H1 (cell line): Measurements from ENCODE around the gene EGLN2. TPM values are rescaled to one million over a fixed set of nuclear protein-coding genes. Genes with fewer than 3 reads are reported as not detected.

ENCODE experiments used
- CHD1 ChIP-seq: IDR thresholded peaks from 2 replicates; pipeline ENCODE4 v1.6.1; 2012; ENCODE audit warnings: low read depth, low read length, improper control_type of control experiment
- CHD2 ChIP-seq: IDR thresholded peaks from 2 replicates; pipeline ENCODE4 v1.6.1; 2012; ENCODE audit warnings: low read length, improper control_type of control experiment
- HDAC6 ChIP-seq: IDR thresholded peaks from one replicate; pipeline ENCODE4 v1.7.1; 2012; ENCODE audit warnings: low read depth, mild to moderate bottlenecking, inconsistent platforms, low read length, moderate library complexity
- PHF8 ChIP-seq: fragments of 200-600 bp; sonication (generic); conservative IDR thresholded peaks from 2 replicates; pipeline ENCODE4 v1.7.1; 2012; ENCODE audit warnings: low read depth, mild to moderate bottlenecking, inconsistent platforms, low read length, moderate library complexity
- SIRT6 ChIP-seq: IDR thresholded peaks from one replicate; pipeline ENCODE4 v1.7.1; 2012; ENCODE audit warnings: low read length, inconsistent platforms
- SRF ChIP-seq: IDR thresholded peaks from 2 replicates; pipeline ENCODE4 v1.6.1; 2011; ENCODE audit warnings: mild to moderate bottlenecking, low read depth, low read length, moderate library complexity
- TAF1 ChIP-seq: IDR thresholded peaks from 2 replicates; pipeline ENCODE4 v1.6.1; 2011; ENCODE audit warnings: mild to moderate bottlenecking, low read depth, low read length
- polyA plus RNA-seq, 7 experiments: library from polyadenylated mRNA; depleted of rRNA in 3 of 7; stranded (reverse) in 5 of 7; unstranded in 2 of 7; fragments of >200 nt in 5 of 7; fragments of 200-250 nt in 2 of 7; gene quantifications; 1 replicate in 5 of 7; 2 replicates in 1 of 7; 4 replicates in 1 of 7; pipeline versions ENCODE4 v1.2.1 to v1.2.3, GENCODE V29; 2011 to 2013; ENCODE audit warnings: missing spikeins in 2 of 7, mixed read lengths in 2 of 7
- total RNA-seq: library from RNA; stranded (reverse); fragmentation: NEBNext Ultra II Directional; extraction: Animal tissue kit (Norgen Biotek cat#: 25700); gene quantifications from 2 replicates; pipeline ENCODE4 v1.2.1, GENCODE V29; 2021
- TF ChIP-seq, protein P1 (sequence below): fragments of 300-600 bp; sonication (generic); IDR thresholded peaks from 2 replicates; pipeline ENCODE4 v1.7.1; 2012; ENCODE audit warnings: low read length, moderate library complexity, mild to moderate bottlenecking, inconsistent platforms; ENCODE audit not compliant: insufficient replicate concordance
- TF ChIP-seq, protein P2 (sequence below): IDR thresholded peaks from 2 replicates; pipeline ENCODE4 v1.6.1; 2012; ENCODE audit warnings: low read length, inconsistent platforms

Gene EGLN2
- total and polyA plus RNA-seq, 2 of the 8 experiments (the other 6 are each of a cell fraction or from before 2014, with no cell fraction given), result 86.9 to 103 TPM

DNA sequence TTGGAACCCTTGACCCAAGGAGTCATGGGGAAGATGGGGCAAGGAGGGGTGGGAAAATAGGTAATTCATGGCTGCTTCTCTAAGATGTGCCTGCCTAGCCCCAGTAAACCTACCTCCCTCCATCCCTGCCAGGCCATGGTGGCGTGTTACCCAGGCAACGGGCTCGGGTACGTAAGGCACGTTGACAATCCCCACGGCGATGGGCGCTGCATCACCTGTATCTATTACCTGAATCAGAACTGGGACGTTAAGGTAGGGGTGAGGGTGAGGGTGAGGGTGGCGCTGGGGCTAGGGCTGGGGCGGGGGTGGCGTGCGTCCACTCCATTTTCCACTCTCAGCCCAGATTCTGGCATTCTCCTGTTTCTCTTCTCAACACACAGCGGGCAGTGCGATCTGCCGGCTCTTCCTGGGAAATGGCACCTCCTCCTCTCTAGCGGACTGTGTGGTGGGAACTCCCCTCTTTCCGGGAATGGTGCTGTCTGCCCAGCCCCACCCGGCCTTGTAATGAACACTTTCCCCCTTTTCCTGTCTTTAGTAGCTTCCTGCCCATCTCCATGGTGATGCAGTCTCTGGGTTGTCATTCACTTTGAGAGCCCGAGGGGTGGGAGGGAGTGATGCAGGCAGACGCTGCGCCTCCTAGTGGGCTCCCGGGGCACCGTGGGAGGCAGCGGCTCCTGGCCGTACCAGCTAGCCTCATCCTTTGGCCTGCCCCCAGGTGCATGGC is 7.6 kb downstream of the EGLN2 start (continued):
- TF ChIP-seq, protein P1, sequence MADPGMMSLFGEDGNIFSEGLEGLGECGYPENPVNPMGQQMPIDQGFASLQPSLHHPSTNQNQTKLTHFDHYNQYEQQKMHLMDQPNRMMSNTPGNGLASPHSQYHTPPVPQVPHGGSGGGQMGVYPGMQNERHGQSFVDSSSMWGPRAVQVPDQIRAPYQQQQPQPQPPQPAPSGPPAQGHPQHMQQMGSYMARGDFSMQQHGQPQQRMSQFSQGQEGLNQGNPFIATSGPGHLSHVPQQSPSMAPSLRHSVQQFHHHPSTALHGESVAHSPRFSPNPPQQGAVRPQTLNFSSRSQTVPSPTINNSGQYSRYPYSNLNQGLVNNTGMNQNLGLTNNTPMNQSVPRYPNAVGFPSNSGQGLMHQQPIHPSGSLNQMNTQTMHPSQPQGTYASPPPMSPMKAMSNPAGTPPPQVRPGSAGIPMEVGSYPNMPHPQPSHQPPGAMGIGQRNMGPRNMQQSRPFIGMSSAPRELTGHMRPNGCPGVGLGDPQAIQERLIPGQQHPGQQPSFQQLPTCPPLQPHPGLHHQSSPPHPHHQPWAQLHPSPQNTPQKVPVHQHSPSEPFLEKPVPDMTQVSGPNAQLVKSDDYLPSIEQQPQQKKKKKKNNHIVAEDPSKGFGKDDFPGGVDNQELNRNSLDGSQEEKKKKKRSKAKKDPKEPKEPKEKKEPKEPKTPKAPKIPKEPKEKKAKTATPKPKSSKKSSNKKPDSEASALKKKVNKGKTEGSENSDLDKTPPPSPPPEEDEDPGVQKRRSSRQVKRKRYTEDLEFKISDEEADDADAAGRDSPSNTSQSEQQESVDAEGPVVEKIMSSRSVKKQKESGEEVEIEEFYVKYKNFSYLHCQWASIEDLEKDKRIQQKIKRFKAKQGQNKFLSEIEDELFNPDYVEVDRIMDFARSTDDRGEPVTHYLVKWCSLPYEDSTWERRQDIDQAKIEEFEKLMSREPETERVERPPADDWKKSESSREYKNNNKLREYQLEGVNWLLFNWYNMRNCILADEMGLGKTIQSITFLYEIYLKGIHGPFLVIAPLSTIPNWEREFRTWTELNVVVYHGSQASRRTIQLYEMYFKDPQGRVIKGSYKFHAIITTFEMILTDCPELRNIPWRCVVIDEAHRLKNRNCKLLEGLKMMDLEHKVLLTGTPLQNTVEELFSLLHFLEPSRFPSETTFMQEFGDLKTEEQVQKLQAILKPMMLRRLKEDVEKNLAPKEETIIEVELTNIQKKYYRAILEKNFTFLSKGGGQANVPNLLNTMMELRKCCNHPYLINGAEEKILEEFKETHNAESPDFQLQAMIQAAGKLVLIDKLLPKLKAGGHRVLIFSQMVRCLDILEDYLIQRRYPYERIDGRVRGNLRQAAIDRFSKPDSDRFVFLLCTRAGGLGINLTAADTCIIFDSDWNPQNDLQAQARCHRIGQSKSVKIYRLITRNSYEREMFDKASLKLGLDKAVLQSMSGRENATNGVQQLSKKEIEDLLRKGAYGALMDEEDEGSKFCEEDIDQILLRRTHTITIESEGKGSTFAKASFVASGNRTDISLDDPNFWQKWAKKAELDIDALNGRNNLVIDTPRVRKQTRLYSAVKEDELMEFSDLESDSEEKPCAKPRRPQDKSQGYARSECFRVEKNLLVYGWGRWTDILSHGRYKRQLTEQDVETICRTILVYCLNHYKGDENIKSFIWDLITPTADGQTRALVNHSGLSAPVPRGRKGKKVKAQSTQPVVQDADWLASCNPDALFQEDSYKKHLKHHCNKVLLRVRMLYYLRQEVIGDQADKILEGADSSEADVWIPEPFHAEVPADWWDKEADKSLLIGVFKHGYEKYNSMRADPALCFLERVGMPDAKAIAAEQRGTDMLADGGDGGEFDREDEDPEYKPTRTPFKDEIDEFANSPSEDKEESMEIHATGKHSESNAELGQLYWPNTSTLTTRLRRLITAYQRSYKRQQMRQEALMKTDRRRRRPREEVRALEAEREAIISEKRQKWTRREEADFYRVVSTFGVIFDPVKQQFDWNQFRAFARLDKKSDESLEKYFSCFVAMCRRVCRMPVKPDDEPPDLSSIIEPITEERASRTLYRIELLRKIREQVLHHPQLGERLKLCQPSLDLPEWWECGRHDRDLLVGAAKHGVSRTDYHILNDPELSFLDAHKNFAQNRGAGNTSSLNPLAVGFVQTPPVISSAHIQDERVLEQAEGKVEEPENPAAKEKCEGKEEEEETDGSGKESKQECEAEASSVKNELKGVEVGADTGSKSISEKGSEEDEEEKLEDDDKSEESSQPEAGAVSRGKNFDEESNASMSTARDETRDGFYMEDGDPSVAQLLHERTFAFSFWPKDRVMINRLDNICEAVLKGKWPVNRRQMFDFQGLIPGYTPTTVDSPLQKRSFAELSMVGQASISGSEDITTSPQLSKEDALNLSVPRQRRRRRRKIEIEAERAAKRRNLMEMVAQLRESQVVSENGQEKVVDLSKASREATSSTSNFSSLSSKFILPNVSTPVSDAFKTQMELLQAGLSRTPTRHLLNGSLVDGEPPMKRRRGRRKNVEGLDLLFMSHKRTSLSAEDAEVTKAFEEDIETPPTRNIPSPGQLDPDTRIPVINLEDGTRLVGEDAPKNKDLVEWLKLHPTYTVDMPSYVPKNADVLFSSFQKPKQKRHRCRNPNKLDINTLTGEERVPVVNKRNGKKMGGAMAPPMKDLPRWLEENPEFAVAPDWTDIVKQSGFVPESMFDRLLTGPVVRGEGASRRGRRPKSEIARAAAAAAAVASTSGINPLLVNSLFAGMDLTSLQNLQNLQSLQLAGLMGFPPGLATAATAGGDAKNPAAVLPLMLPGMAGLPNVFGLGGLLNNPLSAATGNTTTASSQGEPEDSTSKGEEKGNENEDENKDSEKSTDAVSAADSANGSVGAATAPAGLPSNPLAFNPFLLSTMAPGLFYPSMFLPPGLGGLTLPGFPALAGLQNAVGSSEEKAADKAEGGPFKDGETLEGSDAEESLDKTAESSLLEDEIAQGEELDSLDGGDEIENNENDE, result no peak
- TF ChIP-seq CHD1 (peak; percentile 92), HDAC6 (no peak), CHD2 (no peak), SRF (no peak), PHF8 (no peak), SIRT6 (no peak), TAF1 (0 out of 2 replicates have a peak, but pooled peaks have one; percentile 28)
- TF ChIP-seq, protein P2, sequence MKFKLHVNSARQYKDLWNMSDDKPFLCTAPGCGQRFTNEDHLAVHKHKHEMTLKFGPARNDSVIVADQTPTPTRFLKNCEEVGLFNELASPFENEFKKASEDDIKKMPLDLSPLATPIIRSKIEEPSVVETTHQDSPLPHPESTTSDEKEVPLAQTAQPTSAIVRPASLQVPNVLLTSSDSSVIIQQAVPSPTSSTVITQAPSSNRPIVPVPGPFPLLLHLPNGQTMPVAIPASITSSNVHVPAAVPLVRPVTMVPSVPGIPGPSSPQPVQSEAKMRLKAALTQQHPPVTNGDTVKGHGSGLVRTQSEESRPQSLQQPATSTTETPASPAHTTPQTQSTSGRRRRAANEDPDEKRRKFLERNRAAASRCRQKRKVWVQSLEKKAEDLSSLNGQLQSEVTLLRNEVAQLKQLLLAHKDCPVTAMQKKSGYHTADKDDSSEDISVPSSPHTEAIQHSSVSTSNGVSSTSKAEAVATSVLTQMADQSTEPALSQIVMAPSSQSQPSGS, result peak; percentile 57
